Subcutaneous adipose tissue (tissue), 4 donors: ENCODE results near the gene MUC2. TPM values are rescaled to one million over a fixed set of nuclear protein-coding genes. Genes with fewer than 3 reads are reported as not detected.

ENCODE experiments used
- total RNA-seq, 4 donors: library from RNA; depleted of rRNA; stranded (reverse); fragments of >200 nt; gene quantifications; one replicate each; pipeline ENCODE4 v1.1.0, GENCODE V29; 2016
- TF ChIP-seq, protein P1 (sequence below): fragments of 450-650 bp; IDR thresholded peaks from one replicate; pipeline ENCODE4 v1.5.1; 2016; ENCODE audit warnings: low read depth, mild to moderate bottlenecking, control low read depth, antibody characterized with exemption, moderate library complexity

Gene MUC2
- total RNA-seq, 4 donors from 2014 or later, result under 0.01 to 1.3 TPM; not detected in 2

DNA sequence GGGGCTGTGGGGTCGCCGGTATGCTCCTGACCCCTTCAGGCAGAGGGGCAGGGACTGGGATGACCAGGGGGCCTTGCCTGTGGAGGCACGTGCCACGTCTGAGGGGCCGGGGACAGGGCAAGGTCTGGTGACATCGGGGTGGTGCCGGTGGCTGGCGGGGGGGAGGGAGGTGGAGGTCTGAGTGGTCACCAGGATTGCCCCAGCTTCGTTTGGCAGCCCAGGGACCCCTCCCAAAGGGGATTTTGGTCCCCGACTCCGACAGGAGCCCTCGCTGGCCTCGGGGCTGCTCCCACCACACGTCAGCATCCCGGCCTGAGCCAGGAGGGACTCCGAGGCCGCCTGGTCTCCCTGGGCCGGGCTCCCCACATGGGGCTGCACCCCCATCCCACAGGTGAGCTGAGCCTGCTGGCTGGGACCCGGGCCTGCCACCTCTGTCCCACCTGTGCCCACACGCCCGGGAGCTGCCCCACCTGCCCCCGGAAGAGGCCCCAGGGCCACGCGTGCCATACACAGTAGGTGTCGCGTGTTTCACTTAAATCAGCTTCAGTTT is 37.1 kb upstream of the MUC2 start:
- TF ChIP-seq, protein P1, sequence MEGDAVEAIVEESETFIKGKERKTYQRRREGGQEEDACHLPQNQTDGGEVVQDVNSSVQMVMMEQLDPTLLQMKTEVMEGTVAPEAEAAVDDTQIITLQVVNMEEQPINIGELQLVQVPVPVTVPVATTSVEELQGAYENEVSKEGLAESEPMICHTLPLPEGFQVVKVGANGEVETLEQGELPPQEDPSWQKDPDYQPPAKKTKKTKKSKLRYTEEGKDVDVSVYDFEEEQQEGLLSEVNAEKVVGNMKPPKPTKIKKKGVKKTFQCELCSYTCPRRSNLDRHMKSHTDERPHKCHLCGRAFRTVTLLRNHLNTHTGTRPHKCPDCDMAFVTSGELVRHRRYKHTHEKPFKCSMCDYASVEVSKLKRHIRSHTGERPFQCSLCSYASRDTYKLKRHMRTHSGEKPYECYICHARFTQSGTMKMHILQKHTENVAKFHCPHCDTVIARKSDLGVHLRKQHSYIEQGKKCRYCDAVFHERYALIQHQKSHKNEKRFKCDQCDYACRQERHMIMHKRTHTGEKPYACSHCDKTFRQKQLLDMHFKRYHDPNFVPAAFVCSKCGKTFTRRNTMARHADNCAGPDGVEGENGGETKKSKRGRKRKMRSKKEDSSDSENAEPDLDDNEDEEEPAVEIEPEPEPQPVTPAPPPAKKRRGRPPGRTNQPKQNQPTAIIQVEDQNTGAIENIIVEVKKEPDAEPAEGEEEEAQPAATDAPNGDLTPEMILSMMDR, result no peak

DNA sequence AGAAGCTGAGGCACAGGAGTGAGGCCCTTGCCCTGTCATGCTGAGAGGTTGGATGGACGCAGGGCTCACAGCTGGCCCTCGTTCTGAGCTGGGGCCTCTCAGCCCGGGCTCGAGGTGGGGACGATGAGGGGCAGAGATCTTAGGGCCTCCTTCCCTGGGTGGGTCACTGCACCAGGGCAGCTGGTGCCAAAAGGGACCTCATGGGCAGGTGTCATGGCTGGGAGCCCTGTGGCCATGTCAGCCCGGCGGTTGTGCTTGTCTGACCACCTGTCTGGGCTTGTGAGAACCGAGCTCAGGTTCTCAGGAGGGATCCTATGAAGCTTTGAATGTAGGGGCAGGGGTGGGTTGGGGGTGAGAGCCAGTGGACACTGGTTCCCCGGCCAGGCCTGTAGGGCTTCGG is 36.3 kb upstream of the MUC2 start:
- TF ChIP-seq, protein P1, result no peak

DNA sequence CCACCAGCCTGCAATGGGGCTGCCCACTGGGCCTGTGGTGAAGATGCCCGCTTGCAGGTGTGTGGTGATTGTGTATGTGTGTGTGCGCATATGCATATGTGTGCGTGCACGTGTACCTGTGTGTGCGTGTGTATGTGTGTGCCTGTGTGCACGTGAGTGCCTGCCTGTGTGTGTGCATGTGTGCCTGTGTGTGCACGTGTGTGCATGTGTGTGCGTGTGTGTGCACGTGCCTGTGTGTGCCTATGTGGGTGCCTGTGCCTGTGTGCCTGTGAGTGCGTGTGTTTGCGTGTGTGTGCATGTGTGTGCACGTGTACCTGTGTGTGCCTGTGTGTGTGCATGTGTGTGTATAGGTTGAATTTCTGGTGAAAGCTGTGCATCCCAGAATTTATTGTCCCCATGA is 35.8 kb upstream of the MUC2 start:
- TF ChIP-seq, protein P1, result no peak

DNA sequence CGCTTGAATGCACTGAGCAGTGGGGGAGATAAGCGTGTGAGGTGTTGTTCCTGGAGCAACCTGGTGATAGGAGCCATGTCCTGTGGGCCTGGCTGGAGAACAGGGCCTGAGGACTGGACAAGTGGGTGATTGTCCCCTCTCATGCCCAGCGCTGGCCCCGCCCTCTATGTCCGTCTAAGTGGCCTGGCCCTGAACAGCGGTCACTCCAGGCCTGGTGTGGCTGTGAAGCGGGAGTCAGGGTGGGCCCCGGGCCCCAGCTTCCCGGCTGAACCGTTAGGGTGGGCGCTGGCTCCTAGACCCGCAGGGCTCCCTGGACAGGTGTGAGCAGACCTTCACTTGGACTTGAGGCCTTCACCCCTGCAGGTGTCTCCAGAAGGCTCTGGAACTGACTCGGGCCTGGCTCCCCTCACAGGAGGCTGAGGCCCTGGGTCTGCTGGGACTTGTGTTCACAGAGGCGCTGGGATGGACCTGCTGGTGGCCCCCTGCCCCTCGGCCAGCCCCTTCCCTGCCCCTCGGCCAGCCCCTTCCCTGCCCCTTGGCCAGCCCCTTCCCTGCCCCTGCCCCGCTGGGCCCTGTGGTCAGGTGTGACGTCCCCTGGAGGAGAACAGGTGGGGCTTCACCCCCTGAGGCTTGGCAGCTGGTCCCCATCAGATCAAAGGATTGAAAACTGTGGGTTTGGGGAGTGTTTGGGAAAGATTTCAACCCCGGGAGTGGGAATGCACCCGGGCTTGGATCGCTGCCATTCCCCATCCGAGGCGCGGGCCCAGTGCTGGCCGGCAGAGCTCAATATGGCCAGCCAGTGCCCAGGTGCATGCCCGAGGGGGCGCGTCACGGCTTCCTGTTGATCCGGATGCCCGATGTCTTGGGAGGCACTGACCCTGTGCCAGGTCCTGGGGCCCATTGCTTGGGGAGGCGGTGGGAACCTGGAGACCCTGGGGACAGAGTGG is 34.9 kb upstream of the MUC2 start:
- TF ChIP-seq, protein P1, result no peak

- TF ChIP-seq, protein P1, result no peak
Observed at GRCh38 chr11:1040428-1041148, 34.1 kb upstream of the MUC2 start.

DNA sequence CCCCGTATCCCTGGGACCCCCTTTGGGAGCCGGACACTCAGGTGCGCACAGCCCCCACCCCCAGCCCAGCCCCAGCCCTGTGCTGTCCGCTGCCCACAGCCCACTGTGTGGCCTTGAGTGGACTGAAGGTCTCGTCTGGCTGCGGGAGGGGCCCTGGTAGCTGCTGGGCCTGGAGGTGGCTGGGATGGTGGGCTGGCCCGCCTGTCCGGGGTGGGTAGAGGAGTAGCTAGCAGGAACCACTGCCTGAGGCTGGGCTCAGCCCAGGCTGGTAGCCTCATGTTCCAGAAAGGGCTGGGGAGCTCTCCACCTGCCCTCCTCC is 33.6 kb upstream of the MUC2 start:
- TF ChIP-seq, protein P1, result no peak

- TF ChIP-seq, protein P1, result no peak
Observed at GRCh38 chr11:1041471-1041870, 33.2 kb upstream of the MUC2 start.
